HG03097 (cell line): Measurements from ENCODE around the gene GMIP.

Experiments
- ATAC-seq: cut with Tn5 transposase; IDR thresholded peaks from one replicate; pipeline ENCODE4 v1.9.1; 2021; ENCODE audit not compliant: unreplicated experiment, low FRiP score

The GMIP gene

DNA sequence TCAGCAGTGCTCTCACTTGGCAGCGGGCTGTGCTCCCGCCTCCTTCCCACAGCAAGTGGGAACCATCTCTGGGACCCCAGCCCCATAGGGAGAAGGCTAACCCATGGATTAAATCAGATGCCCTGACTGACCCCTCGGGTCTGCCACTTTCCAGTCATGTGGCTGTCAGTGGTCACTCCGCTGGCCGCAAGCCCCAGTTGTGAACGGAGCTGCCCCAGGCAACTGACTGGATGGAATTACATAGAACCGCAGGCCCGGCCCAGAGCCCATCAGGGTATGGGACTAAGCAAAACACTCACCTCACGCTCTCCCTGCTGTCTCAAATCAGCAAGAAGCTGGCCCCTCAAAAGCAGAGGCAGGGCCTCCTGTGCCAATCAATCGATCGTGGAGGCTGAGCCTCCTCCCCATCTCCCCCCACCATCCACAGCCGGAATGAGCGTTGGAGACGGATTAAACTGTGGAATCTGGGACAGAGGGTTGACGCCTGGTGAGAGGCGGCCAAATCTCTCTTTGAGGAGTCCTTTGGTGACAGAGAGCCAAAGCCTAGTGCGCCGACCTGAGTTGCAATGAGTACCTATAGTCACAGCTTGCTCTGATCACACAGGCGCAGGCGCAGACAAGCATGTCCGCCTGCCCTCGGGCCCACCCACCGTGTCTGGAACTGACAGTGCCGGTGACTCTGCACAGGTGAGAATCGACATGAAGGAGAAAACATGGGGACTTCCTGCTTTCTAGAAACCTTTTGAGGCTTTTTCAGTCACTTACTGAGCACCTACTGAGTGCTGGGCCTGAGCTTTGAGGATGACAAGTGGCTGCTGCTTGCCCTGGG is 63.7 kb downstream of the GMIP start:
- no peak for ATAC-seq
